ENCODE results near the gene PAPPA2.
"Not testable (repeated sequence)": the region's sequence is repeated elsewhere in the genome, so short reads cannot be mapped to it uniquely, and the experiment has no call there.

Gene PAPPA2

GRCh38 chr1:176551146-176551545 is 88.2 kb downstream of the PAPPA2 start:
- H3K4me3 ChIP-seq, result no peak overlapping the region
- H3K9me3 ChIP-seq, result no peaks in the 10 kb centered on the region
- H3K36me3 ChIP-seq, result no peaks in the 10 kb centered on the region
- no peaks in the 10 kb centered on the region for H3K27me3 ChIP-seq
- no peaks in the 10 kb centered on the region for H3K4me1 ChIP-seq
- TF ChIP-seq Cebpa-rat (IDR thresholded peaks at IDR 0.05), result no peak
- no peaks in the 10 kb centered on the region for H4K20me1 ChIP-seq
- no peak overlapping the region for H3K9ac ChIP-seq
- H3K4me2 ChIP-seq, result no peak overlapping the region
- H3K27ac ChIP-seq, result no peak overlapping the region

GRCh38 chr1:176552217-176552991 is 89.4 kb downstream of the PAPPA2 start:
- H3K4me3 ChIP-seq, result no peak overlapping the region
- H3K36me3 ChIP-seq, result no peaks in the 10 kb centered on the region
- H3K27ac ChIP-seq, result no peak overlapping the region
- H3K4me2 ChIP-seq, result no peak overlapping the region
- no peaks in the 10 kb centered on the region for H4K20me1 ChIP-seq
- TF ChIP-seq Cebpa-rat (IDR thresholded peaks at IDR 0.05), result no peak
- H3K9me3 ChIP-seq, result no peaks in the 10 kb centered on the region
- no peaks in the 10 kb centered on the region for H3K27me3 ChIP-seq
- no peak overlapping the region for H3K9ac ChIP-seq
- no peaks in the 10 kb centered on the region for H3K4me1 ChIP-seq

- H3K27me3 ChIP-seq, result no peaks in the 10 kb centered on the region
- H4K20me1 ChIP-seq, result no peaks in the 10 kb centered on the region
- H3K4me1 ChIP-seq, result no peaks in the 10 kb centered on the region
- H3K9ac ChIP-seq, result no peak overlapping the region
- H3K27ac ChIP-seq, result no peak overlapping the region
- no peaks in the 10 kb centered on the region for H3K36me3 ChIP-seq
- no peaks in the 10 kb centered on the region for H3K9me3 ChIP-seq
- H3K4me3 ChIP-seq, result no peak overlapping the region
- no peak for TF ChIP-seq Cebpa-rat (IDR thresholded peaks at IDR 0.05)
- no peak overlapping the region for H3K4me2 ChIP-seq
Measured at GRCh38 chr1:176552999-176553398, 90.0 kb downstream of the PAPPA2 start.

- no peaks in the 10 kb centered on the region for H3K4me1 ChIP-seq
- no peaks in the 10 kb centered on the region for H3K9me3 ChIP-seq
- no peak overlapping the region for H3K4me3 ChIP-seq
- no peak overlapping the region for H3K27ac ChIP-seq
- no peak overlapping the region for H3K4me2 ChIP-seq
- no peak for TF ChIP-seq Cebpa-rat (IDR thresholded peaks at IDR 0.05)
- no peak overlapping the region for H3K9ac ChIP-seq
- no peaks in the 10 kb centered on the region for H4K20me1 ChIP-seq
- H3K27me3 ChIP-seq, result no peaks in the 10 kb centered on the region
- no peaks in the 10 kb centered on the region for H3K36me3 ChIP-seq
Measured at GRCh38 chr1:176556288-176556687, 93.3 kb downstream of the PAPPA2 start.

- Histone ChIP-seq H3K9ac (no peak overlapping the region), H3K9me3 (no peaks in the 10 kb centered on the region), H3K4me1 (no peaks in the 10 kb centered on the region), H4K20me1 (no peaks in the 10 kb centered on the region), H3K36me3 (no peaks in the 10 kb centered on the region), H3K4me2 (no peak overlapping the region), H3K4me3 (no peak overlapping the region), H3K27me3 (no peaks in the 10 kb centered on the region), H3K27ac (no peak overlapping the region)
- TF ChIP-seq Cebpa-rat (IDR thresholded peaks at IDR 0.05), result no peak
Measured at GRCh38 chr1:176557543-176558258, 94.7 kb downstream of the PAPPA2 start.

- no peak overlapping the region for H3K4me2 ChIP-seq
- no peak overlapping the region for H3K27ac ChIP-seq
- no peak overlapping the region for H3K4me3 ChIP-seq
- no peak overlapping the region for H3K9ac ChIP-seq
- H4K20me1 ChIP-seq, result no peaks in the 10 kb centered on the region
- H3K9me3 ChIP-seq, result no peaks in the 10 kb centered on the region
- H3K27me3 ChIP-seq, result no peaks in the 10 kb centered on the region
- TF ChIP-seq Cebpa-rat (IDR thresholded peaks at IDR 0.05), result no peak
- H3K4me1 ChIP-seq, result peaks cover 3% of the 10 kb centered on the region
- no peaks in the 10 kb centered on the region for H3K36me3 ChIP-seq
Measured at GRCh38 chr1:176558561-176558960, 95.6 kb downstream of the PAPPA2 start.

- H3K27ac ChIP-seq, result no peak overlapping the region
- H3K4me3 ChIP-seq, result no peak overlapping the region
- H3K27me3 ChIP-seq, result no peaks in the 10 kb centered on the region
- no peaks in the 10 kb centered on the region for H3K9me3 ChIP-seq
- H3K4me2 ChIP-seq, result no peak overlapping the region
- H4K20me1 ChIP-seq, result no peaks in the 10 kb centered on the region
- H3K36me3 ChIP-seq, result no peaks in the 10 kb centered on the region
- TF ChIP-seq Cebpa-rat (IDR thresholded peaks at IDR 0.05), result no peak
- no peak overlapping the region for H3K9ac ChIP-seq
- peaks cover 10% of the 10 kb centered on the region for H3K4me1 ChIP-seq
Measured at GRCh38 chr1:176559474-176559873, 96.5 kb downstream of the PAPPA2 start.

- Histone ChIP-seq H3K27me3 (no peaks in the 10 kb centered on the region), H3K4me1 (peaks cover 10% of the 10 kb centered on the region), H3K9me3 (no peaks in the 10 kb centered on the region), H3K4me3 (no peak overlapping the region), H3K9ac (no peak overlapping the region), H3K36me3 (no peaks in the 10 kb centered on the region), H3K4me2 (no peak overlapping the region), H4K20me1 (no peaks in the 10 kb centered on the region), H3K27ac (no peak overlapping the region)
- TF ChIP-seq Cebpa-rat (IDR thresholded peaks at IDR 0.05), result no peak
Measured at GRCh38 chr1:176559878-176560277, 96.9 kb downstream of the PAPPA2 start.

- Histone ChIP-seq H4K20me1 (no peaks in the 10 kb centered on the region), H3K9ac (no peak overlapping the region), H3K9me3 (no peaks in the 10 kb centered on the region), H3K27me3 (no peaks in the 10 kb centered on the region), H3K4me3 (no peak overlapping the region), H3K4me1 (peaks cover 10% of the 10 kb centered on the region), H3K4me2 (no peak overlapping the region), H3K36me3 (no peaks in the 10 kb centered on the region), H3K27ac (no peak overlapping the region)
- no peak for TF ChIP-seq Cebpa-rat (IDR thresholded peaks at IDR 0.05)
Measured at GRCh38 chr1:176560681-176561080, 97.7 kb downstream of the PAPPA2 start.

GRCh38 chr1:176561761-176562160 is 98.8 kb downstream of the PAPPA2 start:
- not testable (repeated sequence) for H3K4me2 ChIP-seq, H3K4me3 ChIP-seq, H3K9me3 ChIP-seq, H4K20me1 ChIP-seq, H3K9ac ChIP-seq, H3K27ac ChIP-seq, H3K36me3 ChIP-seq, H3K27me3 ChIP-seq
- peaks cover 10% of the 10 kb centered on the region for H3K4me1 ChIP-seq
